Transverse colon (tissue), 4 donors: ENCODE measurements around the gene SLC29A4. TPM values are rescaled to one million over a fixed set of nuclear protein-coding genes. Genes with fewer than 3 reads are reported as not detected.

Experiments
- DNase-seq: peaks from one replicate; pipeline ENCODE4 v3.0.0-alpha.2; 2019
- H3K27ac ChIP-seq, 4 donors: fragments of 200-600 bp; sonication (generic); 2 replicates each; pipeline ENCODE4 v1.5.1; 2016 to 2018; ENCODE audit warnings: inconsistent platforms in 4 of 4
- H3K27me3 ChIP-seq: fragments of 200-600 bp; sonication (generic); 2 replicates; pipeline ENCODE4 v1.5.1; 2017; ENCODE audit warnings: inconsistent platforms
- H3K36me3 ChIP-seq, 4 donors: fragments of 200-600 bp; sonication (generic); 2 replicates each; pipeline ENCODE4 v1.5.1; 2017 to 2019; ENCODE audit warnings: inconsistent platforms in 4 of 4
- H3K4me1 ChIP-seq, 4 donors: fragments of 200-600 bp; sonication (generic); 2 replicates each; pipeline ENCODE4 v1.5.1; 2017 to 2020; ENCODE audit warnings: inconsistent platforms in 4 of 4
- H3K4me3 ChIP-seq, 4 donors: fragments of 200-600 bp; sonication (generic); 1 replicate in 1 of 4; 2 replicates in 3 of 4; pipeline versions ENCODE4 v1.5.1 to v1.6.1; 2017 to 2019; ENCODE audit warnings: inconsistent platforms in 4 of 4
- H3K9me3 ChIP-seq, 2 donors: fragments of 200-600 bp; sonication (generic); 2 replicates each; pipeline ENCODE4 v1.5.1; 2017 to 2019; ENCODE audit warnings: inconsistent platforms in 2 of 2
- EP300 ChIP-seq: sonication (generic); formaldehyde crosslinking; IDR thresholded peaks from one replicate; pipeline ENCODE4 v1.6.1; 2017; ENCODE audit warnings: antibody characterized with exemption, low read depth
- POLR2A ChIP-seq: fragments of 450-650 bp; IDR thresholded peaks from one replicate; pipeline ENCODE4 v1.6.1; 2016; ENCODE audit warnings: antibody characterized with exemption, mild to moderate bottlenecking, moderate library complexity
- POLR2AphosphoS5 ChIP-seq, 3 donors: sonication (generic); formaldehyde crosslinking; IDR thresholded peaks; one replicate each; pipeline ENCODE4 v1.6.1; 2016; ENCODE audit warnings: antibody characterized with exemption in 3 of 3
- WGBS, 2 donors: methylation state at CpG; one replicate each; pipeline ENCODE4 v1.1.5; 2018; ENCODE audit warnings: low coverage in 1 of 2; 5-methylcytosine and 5-hydroxymethylcytosine counted together
- in situ Hi-C, 4 donors: fragments of 200-750 bp; cut with MboI; loops; one replicate each; pipeline versions ENCODE4 v1.15.0 to v1.15.1; 2017; ENCODE audit warnings: low sequenced_read_pairs in 3 of 4, low pct_ligation_motif_present in 1 of 4, low pct_unique_long_range_greater_than_20kb in 1 of 4
- intact Hi-C: fragments of 100-400 bp; cut with DNase I; formaldehyde crosslinking; loops from one replicate; pipeline ENCODE4 v1.15.1; 2023; ENCODE audit warnings: low total_unique reads
- total RNA-seq, 4 donors: library from RNA; depleted of rRNA; stranded (reverse); fragments of >200 nt; gene quantifications; one replicate each; pipeline ENCODE4 v1.1.0, GENCODE V29; 2016
- TF ChIP-seq, protein P1 (sequence below), 5 experiments: fragments of 200-600 bp in 3 of 5; fragments of 450-650 bp in 2 of 5; sonication (generic) in 3 of 5; IDR thresholded peaks; 1 replicate in 2 of 5; 2 replicates in 3 of 5; pipeline ENCODE4 v1.5.1; 2016 to 2017; ENCODE audit warnings: antibody characterized with exemption in 5 of 5, inconsistent platforms in 3 of 5, mild to moderate bottlenecking in 2 of 5, moderate library complexity in 1 of 5

SLC29A4 gene
- total RNA-seq, 4 donors from 2014 or later = 0.60 to 36.3 (median 2.6) TPM

DNA sequence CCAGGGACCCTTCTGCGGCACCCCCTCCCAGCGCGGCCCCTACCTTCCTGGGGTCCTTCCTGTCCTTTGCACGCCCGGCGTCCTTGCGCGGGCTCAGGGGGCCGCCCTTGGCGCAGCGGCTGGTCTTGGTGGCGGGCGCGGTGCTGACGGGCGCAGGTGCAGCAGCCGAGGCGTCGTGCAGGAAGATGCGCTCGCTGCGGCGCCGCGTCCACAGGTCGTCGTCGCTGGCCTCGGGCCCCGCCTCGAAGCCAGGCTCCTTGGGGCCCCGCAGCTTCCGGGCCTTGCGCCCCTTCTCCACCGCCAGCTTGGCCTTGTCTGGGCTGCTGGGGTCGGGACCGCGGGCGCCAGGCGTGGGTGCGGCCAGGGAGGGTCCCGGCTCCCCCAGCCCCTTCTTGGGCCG is 49.8 kb downstream of the SLC29A4 start:
- Histone ChIP-seq H3K4me1 (peaks cover 0 to 20% (median 9%) of the 10 kb centered on the region in 4 donors), H3K27ac (peak overlapping the region in 1 of 4 donors; percentile 57), H3K9me3 (peaks cover 0 to 9% of the 10 kb centered on the region in 2 donors), H3K36me3 (peaks cover 0 to 47% (median 24%) of the 10 kb centered on the region in 4 donors), H3K4me3 (no peak overlapping the region), H3K27me3 (no peaks in the 10 kb centered on the region)
- WGBS, 2 donors = 96% methylated on average over 43 of the region's 43 CpGs; no CpG with 5 or more reads in 1 of the 2 donors
- in situ Hi-C loops = no loop called here
- intact Hi-C loops = no loop called here
- TF ChIP-seq, protein P1, sequence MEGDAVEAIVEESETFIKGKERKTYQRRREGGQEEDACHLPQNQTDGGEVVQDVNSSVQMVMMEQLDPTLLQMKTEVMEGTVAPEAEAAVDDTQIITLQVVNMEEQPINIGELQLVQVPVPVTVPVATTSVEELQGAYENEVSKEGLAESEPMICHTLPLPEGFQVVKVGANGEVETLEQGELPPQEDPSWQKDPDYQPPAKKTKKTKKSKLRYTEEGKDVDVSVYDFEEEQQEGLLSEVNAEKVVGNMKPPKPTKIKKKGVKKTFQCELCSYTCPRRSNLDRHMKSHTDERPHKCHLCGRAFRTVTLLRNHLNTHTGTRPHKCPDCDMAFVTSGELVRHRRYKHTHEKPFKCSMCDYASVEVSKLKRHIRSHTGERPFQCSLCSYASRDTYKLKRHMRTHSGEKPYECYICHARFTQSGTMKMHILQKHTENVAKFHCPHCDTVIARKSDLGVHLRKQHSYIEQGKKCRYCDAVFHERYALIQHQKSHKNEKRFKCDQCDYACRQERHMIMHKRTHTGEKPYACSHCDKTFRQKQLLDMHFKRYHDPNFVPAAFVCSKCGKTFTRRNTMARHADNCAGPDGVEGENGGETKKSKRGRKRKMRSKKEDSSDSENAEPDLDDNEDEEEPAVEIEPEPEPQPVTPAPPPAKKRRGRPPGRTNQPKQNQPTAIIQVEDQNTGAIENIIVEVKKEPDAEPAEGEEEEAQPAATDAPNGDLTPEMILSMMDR (IDR thresholded peaks at IDR 0.05) = no peak
- DNase-seq = no peak

DNA sequence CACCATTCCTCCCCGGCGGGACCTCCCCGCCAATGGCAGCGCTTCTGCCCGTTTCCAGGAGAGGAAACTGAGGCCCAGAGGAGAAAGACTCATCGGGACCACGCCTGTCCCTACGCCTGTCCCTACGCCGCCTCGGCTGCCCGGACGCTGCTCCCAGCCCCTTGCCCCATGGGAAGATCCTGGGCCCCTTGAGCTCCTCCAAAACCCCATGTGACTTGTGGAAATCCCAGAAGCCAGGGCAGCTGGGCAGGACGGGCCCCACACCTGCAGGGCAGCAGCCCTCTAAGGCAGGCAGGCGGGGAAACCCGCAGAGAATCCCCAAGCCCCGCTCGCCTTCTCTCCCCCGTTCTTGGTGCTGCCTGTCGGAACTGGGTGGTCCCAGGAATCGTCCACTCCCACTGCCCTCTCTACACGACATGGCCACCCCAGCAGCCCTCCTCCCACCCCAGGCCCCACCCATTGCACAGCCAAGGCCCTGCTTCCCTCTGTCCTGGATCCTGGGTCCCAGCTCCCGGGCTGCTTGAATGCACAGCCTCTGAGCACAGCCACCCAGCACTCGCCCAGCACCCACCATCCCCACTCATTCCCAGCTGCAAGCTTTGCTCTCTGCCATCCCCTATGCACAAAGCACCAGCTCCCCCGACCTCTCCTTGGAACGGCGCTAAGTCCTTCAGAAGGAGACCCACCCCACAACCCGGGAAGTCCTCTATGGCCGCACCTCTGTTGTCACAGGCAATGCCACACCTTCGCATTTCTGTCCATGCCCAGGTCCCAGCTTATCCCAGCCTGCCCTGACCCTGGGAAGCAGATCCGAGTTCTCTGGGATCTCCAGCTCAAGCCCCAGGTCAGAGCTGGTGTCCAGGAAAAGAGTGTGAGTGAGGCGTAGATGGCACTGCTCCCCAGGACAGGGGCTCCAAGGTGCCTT is 50.6 kb downstream of the SLC29A4 start:
- peak; percentile 62 for DNase-seq
- intact Hi-C loops = no loop called here
- Histone ChIP-seq H3K36me3 (peaks cover 0 to 55% (median 27%) of the 10 kb centered on the region in 4 donors), H3K9me3 (peaks cover 0 to 9% of the 10 kb centered on the region in 2 donors), H3K27me3 (no peaks in the 10 kb centered on the region), H3K4me1 (peaks cover 0 to 20% (median 9%) of the 10 kb centered on the region in 4 donors), H3K4me3 (no peak overlapping the region), H3K27ac (peak overlapping the region in 3 of 4 donors; percentile 57 to 62 (median 60))
- 57 to 83% methylated on average over 3 to 32 of the region's 32 CpGs for WGBS, 2 donors
- TF ChIP-seq, protein P1 (IDR thresholded peaks at IDR 0.05) = no peak
- no peak for TF ChIP-seq POLR2AphosphoS5 (IDR thresholded peaks at IDR 0.05)
- no peak for TF ChIP-seq POLR2A
- no peak for TF ChIP-seq EP300
- in situ Hi-C loops = no loop called here

DNA sequence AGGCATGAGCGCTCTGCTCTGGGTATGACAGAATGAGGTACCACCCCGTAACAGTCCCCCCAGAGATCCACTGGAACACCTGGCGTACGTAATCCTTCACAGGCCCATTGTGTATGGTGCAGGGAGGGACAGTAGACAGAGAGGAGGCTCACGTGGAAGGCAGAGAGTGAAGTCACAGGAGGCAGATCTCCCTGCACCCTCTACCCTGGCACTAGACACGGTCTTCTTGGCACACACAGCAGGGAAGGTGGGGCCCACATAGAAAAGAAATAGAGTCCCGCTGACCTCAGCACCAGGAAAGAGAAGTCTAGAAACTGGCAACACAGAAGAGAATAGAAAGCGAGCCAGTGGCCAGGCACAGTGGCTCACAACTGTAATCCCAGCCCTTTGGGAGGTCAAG is 51.9 kb downstream of the SLC29A4 start:
- no peak for DNase-seq
- 88% methylated on average over 8 of the region's 8 CpGs; no CpG with 5 or more reads in 1 of the 2 donors for WGBS, 2 donors
- in situ Hi-C loops = no loop called here
- TF ChIP-seq POLR2AphosphoS5 (IDR thresholded peaks at IDR 0.05) = no peak
- no peak for TF ChIP-seq POLR2A
- no peak for TF ChIP-seq EP300
- TF ChIP-seq, protein P1 (IDR thresholded peaks at IDR 0.05) = no peak
- no peaks in the 10 kb centered on the region for H3K27me3 ChIP-seq
- intact Hi-C loops = no loop called here
- H3K27ac ChIP-seq = peak overlapping the region in 3 of 4 donors; percentile 8 to 62 (median 57)
- peaks cover 0 to 20% (median 9%) of the 10 kb centered on the region in 4 donors for H3K4me1 ChIP-seq
- H3K36me3 ChIP-seq = peaks cover 0 to 54% (median 27%) of the 10 kb centered on the region in 4 donors
- no peak overlapping the region for H3K4me3 ChIP-seq
- peaks cover 0 to 9% of the 10 kb centered on the region in 2 donors for H3K9me3 ChIP-seq

DNA sequence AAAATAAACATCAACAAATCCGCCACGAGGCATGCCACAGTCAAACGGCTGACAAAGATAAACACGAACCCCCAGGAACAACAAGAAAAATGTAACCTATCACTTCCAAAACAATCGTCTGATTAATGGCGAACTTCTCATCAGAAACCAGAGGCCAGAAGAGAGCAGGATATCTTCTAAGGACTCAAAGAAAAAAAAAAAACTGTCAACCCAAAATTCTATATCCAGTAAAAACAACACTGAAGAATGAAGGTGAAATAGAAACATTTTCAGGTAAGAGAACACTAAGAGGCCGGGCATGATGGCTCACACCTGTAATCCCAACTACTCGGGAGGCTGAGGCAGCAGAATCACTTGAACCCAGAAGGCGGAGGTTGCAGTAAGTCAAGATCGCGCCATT is 54.3 kb downstream of the SLC29A4 start:
- no peaks in the 10 kb centered on the region for H3K27me3 ChIP-seq
- peaks cover 0 to 46% (median 21%) of the 10 kb centered on the region in 4 donors for H3K36me3 ChIP-seq
- H3K4me1 ChIP-seq = peaks cover 0 to 20% (median 9%) of the 10 kb centered on the region in 4 donors
- no peak overlapping the region for H3K27ac ChIP-seq
- intact Hi-C loops (no loop called here), in situ Hi-C loops (no loop called here)
- peaks cover 0 to 9% of the 10 kb centered on the region in 2 donors for H3K9me3 ChIP-seq
- H3K4me3 ChIP-seq = no peak overlapping the region
- 91 to 92% methylated on average over 11 of the region's 11 CpGs for WGBS, 2 donors
- no peak for DNase-seq
- TF ChIP-seq EP300 (no peak), POLR2AphosphoS5 (IDR thresholded peaks at IDR 0.05) (no peak), POLR2A (no peak)
- TF ChIP-seq, protein P1 (IDR thresholded peaks at IDR 0.05) = no peak
